ENCODE data around the gene ZNF440.
"Not testable (repeated sequence)": the region's sequence is repeated elsewhere in the genome, so short reads cannot be mapped to it uniquely, and the experiment has no call there.

The ZNF440 gene
- 11.3 to 38.9 (median 14.7) reads per million in 9 experiments for total RNA-seq

DNA sequence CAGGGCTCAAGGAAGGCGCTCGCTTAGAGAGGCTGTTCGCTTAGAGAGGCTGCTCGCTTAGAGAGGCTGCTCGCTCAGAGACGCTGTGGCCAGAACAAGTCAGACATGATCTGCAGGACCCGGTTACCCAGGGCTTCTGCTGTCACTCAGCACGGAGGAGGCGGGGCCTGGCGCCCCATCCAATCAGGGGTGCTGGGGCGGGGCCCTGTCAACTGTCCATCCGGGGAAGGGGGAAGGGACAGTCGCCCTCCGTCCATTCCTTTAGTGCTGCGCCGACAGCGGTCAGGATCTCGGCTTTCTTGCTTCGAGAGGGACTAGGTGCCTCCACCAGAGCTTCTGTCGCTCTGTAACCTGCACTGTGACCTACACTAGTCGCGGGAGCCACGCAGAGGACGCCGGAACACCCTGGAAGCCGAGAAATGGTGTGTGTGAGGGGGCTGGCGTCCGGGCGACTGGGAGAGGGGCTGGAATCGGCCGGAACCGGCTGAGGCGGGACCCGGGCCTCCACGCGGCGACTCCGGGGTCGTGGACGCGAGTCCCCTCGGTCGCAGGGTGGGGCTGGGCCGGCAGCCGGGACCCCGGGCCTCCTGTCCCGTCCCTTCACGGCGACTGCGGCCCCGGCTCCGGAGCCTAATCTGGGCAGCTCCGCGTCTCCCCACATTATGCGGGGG lies at the start of gene ZNF440:
Gene ZNF440 (plus strand): TSS at position 245 of the 671 bp plus-strand sequence. CDS start 175 bp downstream, at position 420.
- peaks cover 3% of the 10 kb centered on the region for H3K36me3 Mint-ChIP-seq (ENCODE audit: insufficient read depth)
- peak within 1 kb of the TSS; percentile 87 to 89 for H3K27ac Mint-ChIP-seq
- ATAC-seq (replicated peaks) = peak; percentile 99
- H3K27me3 Mint-ChIP-seq = no peaks in the 10 kb centered on the region
- H3K4me3 Mint-ChIP-seq = peak within 1 kb of the TSS; percentile 86 to 92
- H3K4me1 Mint-ChIP-seq (ENCODE audit: low read depth in 2 of 2) = peaks cover 11 to 24% of the 10 kb centered on the region in 2 donors
- no peaks in the 10 kb centered on the region for H3K9me3 Mint-ChIP-seq
- DNase-seq = peak; percentile 62 to 78 (median 65)

DNA sequence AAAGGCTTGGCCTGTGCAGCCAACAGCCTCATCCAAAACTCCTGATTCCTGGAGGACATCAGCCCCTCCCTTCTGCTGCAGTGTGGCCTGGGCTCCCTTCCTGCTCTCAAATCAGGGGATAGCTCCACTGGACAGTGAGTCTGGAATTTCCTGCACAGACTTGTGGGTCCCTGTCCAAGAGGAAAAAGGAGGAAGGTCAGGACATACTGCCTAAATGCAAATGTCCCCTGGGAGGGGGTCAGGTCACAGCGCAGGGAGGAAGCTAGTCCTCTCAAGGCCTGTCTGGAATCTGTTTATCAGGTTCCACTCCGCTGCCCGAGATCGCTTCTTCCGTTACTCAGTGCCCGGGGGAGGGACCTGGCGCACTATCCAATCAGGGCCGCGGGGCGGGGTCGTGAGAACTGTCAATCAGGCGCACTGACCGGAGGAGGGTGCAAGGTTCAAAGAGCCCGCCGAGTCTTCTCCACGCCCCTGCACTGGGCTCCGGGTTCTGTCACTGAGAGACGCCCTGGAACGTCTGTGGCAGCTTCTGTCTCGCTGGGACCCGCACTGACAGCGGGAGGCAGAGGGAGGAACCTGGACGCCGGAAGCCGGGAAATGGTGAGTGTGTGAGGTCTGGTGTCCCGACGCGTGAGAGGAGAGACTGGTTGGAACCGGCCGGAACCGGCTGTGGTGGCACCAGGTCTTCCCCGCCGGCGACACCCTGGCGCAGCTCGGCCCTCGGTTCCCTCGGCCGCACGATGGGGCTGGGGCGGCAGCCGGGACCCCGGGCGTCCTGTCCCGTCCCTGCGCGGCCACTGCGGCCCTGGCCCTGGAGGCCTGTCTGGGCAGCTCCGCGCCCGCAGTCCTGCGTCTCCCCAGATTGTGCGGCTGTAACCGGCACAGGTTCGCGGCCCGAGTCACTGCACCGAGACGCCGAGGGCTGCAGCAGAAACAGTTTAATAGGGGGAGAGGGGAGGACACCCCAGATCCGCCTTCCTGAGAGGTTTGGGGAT lies 47.2 kb upstream of the ZNF440 start, which contains the start of gene ZNF441:
Gene ZNF441 (plus strand): TSS at position 404 of the 995 bp plus-strand sequence. CDS start 194 bp downstream, at position 598.
- peaks cover 16 to 20% of the 10 kb centered on the region in 2 donors for H3K4me1 Mint-ChIP-seq (ENCODE audit: low read depth in 2 of 2)
- DNase-seq = peak; percentile 83 to 90 (median 83)
- peak within 1 kb of the TSS; percentile 92 to 96 for H3K27ac Mint-ChIP-seq
- H3K36me3 Mint-ChIP-seq (ENCODE audit: insufficient read depth) = peaks cover 11% of the 10 kb centered on the region
- H3K9me3 Mint-ChIP-seq = peaks cover 4 to 9% of the 10 kb centered on the region in 2 donors
- H3K4me3 Mint-ChIP-seq = peak within 1 kb of the TSS; percentile 91 to 94
- H3K27me3 Mint-ChIP-seq = peaks cover 0 to 15% of the 10 kb centered on the region in 2 donors
- peak; percentile 93 for ATAC-seq (replicated peaks)

GRCh38 chr19:11767633-11768133 lies 46.4 kb upstream of the ZNF440 start:
- Mint-ChIP-seq H3K36me3 (ENCODE audit: insufficient read depth) (peaks cover 11% of the 10 kb centered on the region), H3K27me3 (peaks cover 0 to 15% of the 10 kb centered on the region in 2 donors), H3K9me3 (peaks cover 7 to 16% of the 10 kb centered on the region in 2 donors), H3K4me3 (peak overlapping the region; percentile 91 to 94), H3K27ac (peak overlapping the region; percentile 92 to 96), H3K4me1 (ENCODE audit: low read depth in 2 of 2) (peaks cover 16 to 20% of the 10 kb centered on the region in 2 donors)
- DNase-seq = peak; percentile 3 to 6 (median 4)
- no peak for ATAC-seq (replicated peaks)

DNA sequence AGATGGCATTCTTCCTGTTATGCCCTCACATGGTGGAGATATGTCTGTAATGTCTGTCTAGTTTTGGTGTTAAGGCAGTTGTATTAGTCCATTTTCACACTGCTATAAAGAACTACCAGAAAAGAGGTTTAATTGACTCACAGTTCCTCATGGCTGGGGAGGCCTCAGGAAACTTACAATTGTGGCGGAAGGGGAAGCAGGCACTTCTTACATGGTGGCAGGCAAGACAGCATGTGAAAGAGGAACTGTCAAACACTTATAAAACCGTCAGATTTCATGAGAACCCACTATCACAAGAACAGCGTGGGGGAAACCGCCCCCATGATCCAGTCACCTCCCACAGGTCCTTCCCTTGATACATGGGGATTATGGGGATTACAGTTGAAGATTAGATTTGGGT lies 44.1 kb upstream of the ZNF440 start:
- H3K27ac Mint-ChIP-seq = no peak overlapping the region
- no peak overlapping the region for H3K4me3 Mint-ChIP-seq
- H3K4me1 Mint-ChIP-seq (ENCODE audit: low read depth in 2 of 2) = peaks cover 16 to 20% of the 10 kb centered on the region in 2 donors
- ATAC-seq (replicated peaks) (no peak), DNase-seq (no peak)
- peaks cover 11% of the 10 kb centered on the region for H3K36me3 Mint-ChIP-seq (ENCODE audit: insufficient read depth)
- peaks cover 7 to 24% of the 10 kb centered on the region in 2 donors for H3K9me3 Mint-ChIP-seq
- H3K27me3 Mint-ChIP-seq = peaks cover 0 to 7% of the 10 kb centered on the region in 2 donors

DNA sequence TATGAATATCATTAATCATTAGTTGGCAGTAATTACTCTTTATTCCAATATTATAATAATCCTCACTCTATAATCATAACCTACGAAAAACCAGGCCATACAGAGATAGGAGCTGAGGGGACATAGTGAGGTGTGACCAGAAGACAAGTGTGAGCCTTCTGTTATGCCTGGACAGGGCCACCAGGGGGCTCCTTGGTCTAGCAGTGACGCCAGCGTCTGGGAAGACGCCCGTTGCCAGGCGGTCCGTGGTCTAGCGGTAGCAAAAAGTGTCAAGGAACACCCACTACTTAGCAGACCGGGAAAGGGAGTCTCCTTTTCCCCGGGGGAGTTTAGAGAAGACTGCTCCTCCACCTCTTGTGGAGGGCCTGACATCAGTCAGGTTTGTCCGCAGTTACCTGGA lies 42.6 kb upstream of the ZNF440 start:
- not testable (repeated sequence) for H3K27me3 Mint-ChIP-seq; H3K27ac Mint-ChIP-seq; ATAC-seq (replicated peaks); DNase-seq; H3K4me3 Mint-ChIP-seq; H3K36me3 Mint-ChIP-seq (ENCODE audit: insufficient read depth)
- peaks cover 16 to 18% of the 10 kb centered on the region in 2 donors for H3K4me1 Mint-ChIP-seq (ENCODE audit: low read depth in 2 of 2)
- peaks cover 7 to 24% of the 10 kb centered on the region in 2 donors for H3K9me3 Mint-ChIP-seq

DNA sequence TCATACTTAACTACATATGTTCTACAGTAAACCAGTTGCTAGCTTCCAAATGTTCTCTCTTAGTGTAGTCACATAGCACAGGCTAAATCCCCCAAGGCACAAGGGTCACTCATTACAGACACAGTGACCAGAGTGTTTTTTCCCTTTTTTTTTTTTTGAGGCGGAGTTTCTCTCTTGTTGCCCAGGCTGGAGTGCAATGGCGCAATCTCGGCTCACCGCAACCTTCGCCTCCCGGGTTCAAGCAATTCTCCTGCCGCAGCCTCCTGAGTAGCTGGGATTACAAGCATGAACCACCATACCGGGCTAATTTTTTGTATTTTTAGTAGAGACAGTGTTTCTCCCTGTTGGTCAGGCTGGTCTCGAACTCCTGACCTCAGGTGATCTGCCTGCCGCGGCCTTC lies 37.4 kb upstream of the ZNF440 start:
- DNase-seq; H3K27me3 Mint-ChIP-seq; H3K27ac Mint-ChIP-seq; ATAC-seq (replicated peaks); H3K4me3 Mint-ChIP-seq; H3K4me1 Mint-ChIP-seq (ENCODE audit: low read depth in 2 of 2): not testable (repeated sequence)
- H3K9me3 Mint-ChIP-seq = peaks cover 5 to 17% of the 10 kb centered on the region in 2 donors
- peaks cover 32% of the 10 kb centered on the region for H3K36me3 Mint-ChIP-seq (ENCODE audit: insufficient read depth)

- H3K27me3 Mint-ChIP-seq = no peaks in the 10 kb centered on the region
- ATAC-seq (replicated peaks) (no peak), DNase-seq (no peak)
- no peaks in the 10 kb centered on the region for H3K4me1 Mint-ChIP-seq (ENCODE audit: low read depth in 2 of 2)
- peaks cover 0 to 5% of the 10 kb centered on the region in 2 donors for H3K9me3 Mint-ChIP-seq
- H3K4me3 Mint-ChIP-seq = no peak overlapping the region
- no peak overlapping the region for H3K27ac Mint-ChIP-seq
- H3K36me3 Mint-ChIP-seq (ENCODE audit: insufficient read depth) = peaks cover 32% of the 10 kb centered on the region
These were observed 33.5 kb upstream of the ZNF440 start for GRCh38 chr19:11780431-11781020.

DNA sequence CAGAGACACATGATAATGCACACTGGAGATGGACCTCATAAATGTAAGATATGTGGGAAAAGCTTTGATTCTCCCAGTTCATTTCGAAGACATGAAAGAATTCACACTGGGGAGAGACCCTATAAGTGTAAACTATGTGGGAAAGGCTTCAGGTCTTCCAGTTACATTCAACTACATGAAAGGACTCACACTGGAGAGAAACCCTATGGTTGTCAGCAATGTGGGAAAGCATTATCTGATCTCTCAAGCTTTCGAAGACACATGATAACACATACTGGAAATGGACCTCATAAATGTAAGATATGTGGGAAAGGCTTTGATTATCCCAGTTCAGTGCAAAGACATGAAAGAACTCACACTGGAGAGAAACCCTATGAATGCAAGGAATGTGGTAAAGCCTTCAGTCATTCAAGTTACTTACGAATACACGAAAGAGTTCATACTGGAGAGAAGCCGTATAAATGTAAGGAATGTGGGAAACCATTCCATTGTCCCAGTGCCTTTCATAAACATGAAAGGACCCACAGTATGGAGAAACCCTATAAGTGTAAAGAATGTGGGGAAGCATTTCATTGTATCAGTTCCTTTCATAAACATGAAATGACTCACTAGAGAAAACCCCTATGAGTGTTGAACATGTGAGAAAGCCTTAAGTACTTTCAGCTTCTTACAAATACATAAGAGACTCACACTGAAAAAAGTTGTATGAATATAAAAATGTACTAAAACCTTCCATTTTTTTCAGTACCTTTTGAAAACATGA lies 32.6 kb upstream of the ZNF440 start:
- Mint-ChIP-seq H3K4me1 (ENCODE audit: low read depth in 2 of 2) (no peaks in the 10 kb centered on the region), H3K36me3 (ENCODE audit: insufficient read depth) (peaks cover 36% of the 10 kb centered on the region), H3K9me3 (peaks cover under 1 to 5% of the 10 kb centered on the region in 2 donors), H3K4me3 (no peak overlapping the region), H3K27ac (no peak overlapping the region), H3K27me3 (no peaks in the 10 kb centered on the region)
- ATAC-seq (replicated peaks) (no peak), DNase-seq (no peak)

DNA sequence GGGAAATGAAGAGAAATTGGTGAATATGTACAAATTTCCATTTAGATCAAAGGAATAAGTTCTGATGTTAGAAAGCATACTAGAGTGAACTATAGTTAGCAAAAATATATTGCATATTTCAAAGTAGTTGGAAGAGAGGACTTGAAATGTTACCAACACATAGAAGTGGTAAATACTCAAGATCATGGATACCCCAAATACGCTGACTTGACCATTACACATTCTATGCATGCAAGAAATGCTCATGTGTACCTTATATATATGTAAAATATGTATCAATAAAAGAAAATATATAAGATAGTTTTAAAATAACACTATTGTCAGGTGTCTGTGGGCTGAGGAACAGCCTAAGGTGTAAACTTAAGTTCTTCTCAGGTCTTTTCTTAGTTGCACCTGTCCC lies 30.3 kb upstream of the ZNF440 start:
- no peak for DNase-seq
- Mint-ChIP-seq H3K27ac (no peak overlapping the region), H3K9me3 (peaks cover 5 to 8% of the 10 kb centered on the region in 2 donors), H3K36me3 (ENCODE audit: insufficient read depth) (peaks cover 26% of the 10 kb centered on the region), H3K4me1 (ENCODE audit: low read depth in 2 of 2) (no peaks in the 10 kb centered on the region), H3K27me3 (no peaks in the 10 kb centered on the region), H3K4me3 (no peak overlapping the region)
- ATAC-seq (replicated peaks) = no peak

- Mint-ChIP-seq H3K27me3 (no peaks in the 10 kb centered on the region), H3K27ac (no peak overlapping the region), H3K4me1 (ENCODE audit: low read depth in 2 of 2) (no peaks in the 10 kb centered on the region), H3K9me3 (peaks cover 5 to 8% of the 10 kb centered on the region in 2 donors), H3K4me3 (no peak overlapping the region), H3K36me3 (ENCODE audit: insufficient read depth) (peaks cover 20% of the 10 kb centered on the region)
- DNase-seq (no peak), ATAC-seq (replicated peaks) (no peak)
These were observed 29.7 kb upstream of the ZNF440 start for GRCh38 chr19:11784356-11784755.

GRCh38 chr19:11787536-11787935 lies 26.5 kb upstream of the ZNF440 start:
- DNase-seq = no peak
- peaks cover 7 to 8% of the 10 kb centered on the region in 2 donors for H3K9me3 Mint-ChIP-seq
- no peak overlapping the region for H3K27ac Mint-ChIP-seq
- peaks cover 4% of the 10 kb centered on the region for H3K36me3 Mint-ChIP-seq (ENCODE audit: insufficient read depth)
- no peaks in the 10 kb centered on the region for H3K27me3 Mint-ChIP-seq
- H3K4me1 Mint-ChIP-seq (ENCODE audit: low read depth in 2 of 2) = no peaks in the 10 kb centered on the region
- no peak for ATAC-seq (replicated peaks)
- H3K4me3 Mint-ChIP-seq = no peak overlapping the region

- H3K4me3 Mint-ChIP-seq = no peak overlapping the region
- no peaks in the 10 kb centered on the region for H3K36me3 Mint-ChIP-seq (ENCODE audit: insufficient read depth)
- H3K27me3 Mint-ChIP-seq = peaks cover 0 to 6% of the 10 kb centered on the region in 2 donors
- H3K4me1 Mint-ChIP-seq (ENCODE audit: low read depth in 2 of 2) = peaks cover 7 to 8% of the 10 kb centered on the region in 2 donors
- no peak overlapping the region for H3K27ac Mint-ChIP-seq
- ATAC-seq (replicated peaks) (no peak), DNase-seq (no peak)
- H3K9me3 Mint-ChIP-seq = peaks cover 0 to 3% of the 10 kb centered on the region in 2 donors
These were observed 21.1 kb upstream of the ZNF440 start for GRCh38 chr19:11792942-11793341.

All from effector memory CD8-positive, alpha-beta T cell (primary cell).